ENCODE measurements around the gene MEIG1. TPM values are rescaled to one million over a fixed set of nuclear protein-coding genes. Genes with fewer than 3 reads are reported as not detected.
"Not testable (repeated sequence)": the region's sequence is repeated elsewhere in the genome, so short reads cannot be mapped to it uniquely, and the experiment has no call there.

MEIG1 gene
- total RNA-seq, 1 donor from 2014 or later: not detected

GRCh38 chr10:14954001-14954770 is 5.0 kb upstream of the MEIG1 start, which contains the start of gene DCLRE1C:
DCLRE1C (minus strand) TSS chr10:14954096; CDS start chr10:14954010, 86 bp downstream.
- DNase-seq (ENCODE audit: low read depth in 2 of 2): peak; percentile 68 to 90

- no peak for DNase-seq (ENCODE audit: low read depth in 2 of 2)
Observed at GRCh38 chr10:14954934-14955333, 4.3 kb upstream of the MEIG1 start.

- DNase-seq (ENCODE audit: low read depth in 2 of 2): no peak
Observed at GRCh38 chr10:14958872-14959220, 342 bp upstream of the MEIG1 start.

DNA sequence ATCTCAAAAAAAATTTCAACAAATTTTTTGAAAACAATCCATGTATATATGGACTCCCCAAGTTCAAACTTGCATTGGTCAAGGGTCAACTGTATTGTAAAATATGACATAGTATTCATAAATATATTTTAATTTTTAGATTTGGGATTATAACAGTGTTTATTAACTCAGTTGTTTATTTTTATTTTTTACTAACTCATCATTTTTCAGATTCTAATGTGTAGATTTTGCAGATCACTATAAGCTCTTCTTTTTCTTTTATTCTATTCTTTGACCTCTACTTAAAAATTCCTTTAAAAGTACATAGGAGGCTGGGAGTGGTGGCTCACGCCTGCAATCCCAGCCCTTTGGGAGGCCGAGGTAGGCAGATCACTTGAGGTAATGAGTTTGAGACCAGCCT is 8.7 kb downstream of the MEIG1 start:
- no peak for DNase-seq (ENCODE audit: low read depth in 2 of 2)

DNA sequence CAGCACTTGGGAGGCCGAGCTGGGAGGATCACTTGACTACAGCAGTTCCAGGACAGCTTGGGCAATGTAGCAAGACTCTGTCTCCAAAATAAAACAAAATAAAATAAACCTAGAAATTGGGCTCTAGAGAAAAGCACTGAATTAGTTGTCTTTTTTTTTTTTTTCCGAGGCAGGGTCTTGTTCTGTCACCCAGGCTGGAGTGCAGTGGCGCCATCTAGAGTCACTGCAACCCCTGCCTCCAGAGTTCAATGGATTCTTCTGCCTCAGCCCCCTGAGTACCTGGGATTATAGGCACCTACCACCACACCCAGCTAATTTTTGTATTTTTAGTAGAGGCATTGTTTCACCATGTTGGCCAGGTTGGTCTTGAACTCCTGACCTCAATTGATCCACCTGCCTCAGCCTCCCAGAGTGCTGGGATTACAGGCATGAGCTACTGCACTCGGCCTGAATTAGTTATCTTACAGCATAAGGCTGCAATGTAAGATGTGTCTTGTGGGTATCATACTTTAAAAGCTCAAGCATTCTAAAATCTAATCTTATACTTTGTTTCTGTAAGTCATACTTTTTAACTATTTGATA is 12.8 kb downstream of the MEIG1 start:
- DNase-seq (ENCODE audit: low read depth in 2 of 2): peak in 1 of 2 donors; percentile 26

DNA sequence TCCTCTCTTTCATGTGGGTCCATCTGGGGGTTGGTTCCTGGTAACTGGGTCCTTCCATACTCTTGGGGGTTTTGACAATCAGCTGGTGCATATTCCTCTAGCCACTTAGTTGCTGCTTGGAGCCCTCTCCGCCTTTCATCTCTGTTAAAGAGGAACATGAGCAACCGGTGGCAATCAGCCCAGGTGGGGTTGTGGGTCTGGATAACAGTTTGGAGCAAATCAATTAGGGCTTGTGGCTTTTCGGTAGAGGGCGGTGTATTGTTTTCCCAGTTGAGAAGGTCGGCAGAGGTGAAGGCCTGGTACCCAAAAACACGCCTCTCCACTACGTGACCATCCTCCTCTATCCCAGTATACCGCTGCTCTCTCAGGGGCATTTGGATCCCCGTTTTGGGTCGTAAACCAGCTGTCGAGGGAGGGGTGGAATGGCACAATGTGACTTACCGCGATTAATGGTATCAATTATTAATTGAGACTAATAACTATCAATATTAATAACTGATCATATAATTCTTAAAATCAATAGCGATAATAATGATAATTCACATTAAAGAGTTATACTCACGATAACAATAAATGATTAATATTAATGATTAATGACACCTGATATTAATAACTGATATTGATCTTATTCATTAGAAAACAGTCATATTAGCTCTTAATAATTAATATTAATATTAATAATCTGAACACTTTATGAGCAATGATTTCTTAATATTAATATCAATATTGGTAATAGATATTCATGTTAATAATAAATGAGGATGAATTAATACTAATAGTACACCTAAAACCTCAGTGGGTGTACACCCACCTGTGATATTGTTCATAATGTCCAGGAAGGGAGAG is 15.2 kb downstream of the MEIG1 start:
- not testable (repeated sequence) for DNase-seq (ENCODE audit: low read depth in 2 of 2)

DNA sequence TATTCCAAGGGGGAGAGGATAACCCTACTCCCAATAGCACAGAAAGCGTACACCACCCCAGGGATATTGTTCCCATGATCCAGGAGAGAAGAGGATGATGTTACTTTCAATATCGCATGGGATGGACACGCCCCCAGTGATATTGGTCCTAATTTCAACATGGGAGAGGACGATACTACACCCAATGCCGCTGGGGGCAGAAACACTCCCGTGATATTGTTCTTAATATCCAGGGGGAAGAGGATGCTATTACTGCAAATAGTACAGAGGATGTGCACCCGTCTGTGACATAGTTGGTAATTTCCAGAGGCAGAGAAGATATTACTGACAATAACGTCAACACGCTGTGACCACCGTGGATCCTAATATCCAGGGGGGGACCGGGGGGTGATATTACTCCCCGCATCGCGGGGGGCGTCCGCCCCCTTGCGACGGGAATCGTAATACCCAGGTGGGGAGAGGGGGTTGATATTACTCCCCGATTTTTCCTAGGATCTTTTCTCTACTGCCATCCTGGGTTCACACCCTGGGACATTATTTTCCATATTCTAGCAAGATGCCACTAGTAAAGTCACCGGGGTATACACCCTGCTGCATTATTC is 16.6 kb downstream of the MEIG1 start:
- no peak for DNase-seq (ENCODE audit: low read depth in 2 of 2)

DNA sequence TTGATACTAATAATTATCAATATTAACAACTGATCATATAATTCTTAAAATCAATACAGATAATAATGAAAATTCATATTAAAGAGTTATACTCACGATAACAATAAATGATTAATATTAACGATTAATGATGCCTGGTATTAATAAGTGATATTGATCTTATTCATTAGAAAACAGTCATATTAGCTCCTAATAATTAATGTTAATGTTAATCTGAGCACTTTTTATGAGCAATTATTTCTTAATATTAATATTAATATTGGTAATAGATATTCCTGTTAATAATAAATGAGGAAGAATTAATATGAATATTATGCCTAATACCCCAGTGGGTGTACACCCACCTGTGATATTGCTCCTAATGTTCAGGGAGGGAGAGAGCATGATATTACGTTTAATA is 23.6 kb downstream of the MEIG1 start:
- DNase-seq (ENCODE audit: low read depth in 2 of 2): no peak

GRCh38 chr10:14989552-14989951 is 30.4 kb downstream of the MEIG1 start:
- DNase-seq (ENCODE audit: low read depth in 2 of 2): not testable (repeated sequence)

DNA sequence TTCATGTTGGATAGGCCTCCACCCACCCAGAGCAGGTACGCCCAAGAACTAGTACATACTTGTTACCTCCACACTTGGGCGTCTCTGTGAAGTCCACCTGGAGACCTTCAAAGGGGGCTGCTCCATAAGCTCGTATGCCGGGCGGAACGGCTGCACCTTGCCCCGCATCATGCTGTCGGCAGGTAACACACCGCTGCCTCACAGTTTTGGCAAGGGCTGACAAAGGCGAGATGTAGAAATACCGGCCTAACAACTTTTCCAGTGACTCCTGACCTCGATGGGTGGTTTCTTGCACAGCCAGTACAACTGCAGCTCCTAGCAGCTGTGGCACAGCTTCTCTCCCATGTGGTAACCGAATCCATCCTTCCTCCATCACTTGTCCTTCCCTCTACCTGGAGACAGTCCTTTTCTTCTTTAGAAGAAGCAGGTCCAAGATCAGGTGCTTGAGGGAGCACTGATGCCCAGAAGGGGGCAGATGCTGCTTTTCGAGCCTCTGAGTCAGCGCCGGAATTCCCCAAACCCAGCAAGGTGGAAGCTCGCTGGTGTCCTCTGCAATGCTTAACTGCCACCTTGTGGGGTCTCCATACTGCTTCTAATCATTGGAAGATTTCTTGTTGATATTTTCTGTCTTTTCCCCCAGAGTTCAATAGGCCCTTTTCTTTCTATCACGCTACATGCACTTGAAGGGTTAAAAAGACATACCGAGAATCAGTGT is 32.0 kb downstream of the MEIG1 start:
- DNase-seq (ENCODE audit: low read depth in 2 of 2): peak in 1 of 2 donors; percentile 52

- DNase-seq (ENCODE audit: low read depth in 2 of 2): not testable (repeated sequence)
Observed at GRCh38 chr10:14992336-14992735, 33.1 kb downstream of the MEIG1 start.

DNA sequence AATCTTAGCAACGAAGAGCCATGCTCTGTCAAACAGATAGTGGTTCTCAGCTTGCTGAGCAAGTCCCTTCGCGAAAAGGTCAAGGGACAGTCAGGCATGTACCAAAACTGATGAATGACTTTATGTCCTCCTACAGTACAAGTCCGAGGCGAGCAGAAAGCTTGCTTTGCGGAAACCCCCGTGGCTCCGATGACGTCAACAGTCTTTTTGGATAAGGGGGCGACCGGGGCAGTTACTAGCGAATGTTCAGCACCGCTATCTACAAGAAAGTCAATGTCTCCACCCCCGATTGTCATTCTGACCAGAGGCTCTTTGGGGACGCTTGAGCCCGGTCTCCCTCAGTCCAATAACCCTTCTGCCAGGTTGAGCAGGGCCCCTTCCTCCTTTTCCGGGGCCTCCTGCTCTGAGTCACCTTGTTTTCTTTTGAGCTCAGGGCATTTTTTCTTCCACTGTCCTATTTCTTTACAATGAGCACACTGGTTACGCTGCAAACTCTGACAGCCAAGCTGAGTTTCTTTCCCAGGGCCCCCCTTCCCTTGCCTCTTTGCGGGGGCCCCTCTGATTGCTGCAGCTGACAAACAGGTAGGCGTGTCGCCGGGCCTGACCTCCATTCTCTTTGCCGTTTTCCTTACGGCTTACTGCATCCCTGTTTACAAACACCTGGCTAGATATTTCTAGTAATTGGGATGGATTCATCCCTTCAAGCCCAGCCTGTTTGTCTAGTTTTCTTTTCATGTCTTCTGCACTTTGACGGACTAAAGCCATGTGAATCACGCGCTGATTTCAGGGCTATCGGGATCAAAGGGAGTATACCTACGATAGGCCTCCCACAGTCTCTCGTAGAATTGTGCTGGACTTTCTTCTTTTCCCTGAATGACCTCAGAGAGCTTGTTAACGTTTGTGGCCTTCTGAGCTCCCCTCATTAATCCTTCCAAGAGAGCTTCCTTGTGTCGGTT is 34.6 kb downstream of the MEIG1 start:
- not testable (repeated sequence) for DNase-seq (ENCODE audit: low read depth in 2 of 2)

GRCh38 chr10:14995964-14996565 is 36.9 kb downstream of the MEIG1 start:
- no peak for DNase-seq (ENCODE audit: low read depth in 2 of 2)

- not testable (repeated sequence) for DNase-seq (ENCODE audit: low read depth in 2 of 2)
Observed at GRCh38 chr10:15013530-15013929, 54.3 kb downstream of the MEIG1 start.

DNA sequence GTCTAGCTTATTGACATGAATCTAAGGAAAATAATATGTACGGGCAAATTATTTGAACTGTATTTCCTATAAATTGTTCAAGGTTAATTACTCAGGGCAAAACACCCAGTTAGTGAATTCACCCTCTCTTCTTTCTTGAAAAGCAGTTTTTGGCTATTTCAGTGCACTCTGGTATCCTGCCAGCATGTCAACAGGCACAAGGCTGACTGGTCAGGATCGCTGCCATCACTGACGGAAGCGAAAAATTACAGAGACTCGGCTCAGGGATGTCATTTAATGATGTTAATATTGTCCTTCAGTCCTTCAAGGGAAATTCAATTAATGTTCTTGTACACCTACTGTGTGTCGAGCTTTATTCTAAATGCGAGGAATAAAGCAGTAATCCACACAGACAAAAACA is 56.3 kb downstream of the MEIG1 start:
- no peak for DNase-seq (ENCODE audit: low read depth in 2 of 2)

DNA sequence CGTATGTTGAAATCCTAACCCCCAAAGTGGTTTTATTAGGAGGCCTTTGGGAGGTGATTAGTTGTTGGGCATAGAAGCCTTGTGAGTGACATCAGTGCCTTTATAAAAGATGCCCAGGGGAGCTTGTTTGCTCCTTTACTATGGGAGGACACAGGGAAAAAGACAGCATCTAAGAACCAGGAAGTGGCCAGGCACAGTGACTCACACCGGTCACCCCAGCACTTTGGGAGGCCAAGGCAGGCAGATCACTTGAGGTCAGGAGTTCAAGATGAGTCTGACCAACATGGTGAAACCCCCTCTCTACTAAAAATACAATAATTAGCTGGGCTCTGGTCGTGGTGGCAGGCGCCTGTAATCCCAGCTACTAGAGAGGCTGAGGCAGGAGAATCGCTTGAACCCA is 61.8 kb downstream of the MEIG1 start:
- not testable (repeated sequence) for DNase-seq (ENCODE audit: low read depth in 2 of 2)

Measured in dermis microvascular lymphatic vessel endothelial cell (primary cell).